HTR-8/SVneo (cell line): ENCODE data around the gene TENM3.

Source experiments
- DNase-seq: peaks from one replicate; pipeline ENCODE4 v3.0.0; 2011; ENCODE audit warnings: low spot score, mixed read lengths; ENCODE audit not compliant: insufficient read length
- FAIRE-seq: peaks from 2 replicates; lab custom pipeline; 2011; peaks lifted over from hg19 to GRCh38; lab: Jason Lieb, UNC

Gene TENM3

GRCh38 chr4:182697094-182697493 is 453.9 kb downstream of the TENM3 start:
- DNase-seq, result no peak
- FAIRE-seq, result no peak

- FAIRE-seq (no peak), DNase-seq (no peak)
Measured at GRCh38 chr4:182698212-182698611, 455.0 kb downstream of the TENM3 start.

GRCh38 chr4:182699201-182699600 is 456.0 kb downstream of the TENM3 start:
- no peak for FAIRE-seq
- DNase-seq, result no peak

GRCh38 chr4:182699795-182700194 is 456.6 kb downstream of the TENM3 start:
- FAIRE-seq, result no peak
- no peak for DNase-seq

- DNase-seq, result no peak
- no peak for FAIRE-seq
Measured at GRCh38 chr4:182700362-182701160, 457.4 kb downstream of the TENM3 start.

GRCh38 chr4:182704077-182704476 is 460.9 kb downstream of the TENM3 start:
- no peak for DNase-seq
- FAIRE-seq, result no peak

GRCh38 chr4:182704948-182705347 is 461.7 kb downstream of the TENM3 start:
- FAIRE-seq (no peak), DNase-seq (no peak)

GRCh38 chr4:182705389-182705788 is 462.2 kb downstream of the TENM3 start:
- no peak for FAIRE-seq
- no peak for DNase-seq

GRCh38 chr4:182711211-182711610 is 468.0 kb downstream of the TENM3 start:
- FAIRE-seq, result no peak
- no peak for DNase-seq

GRCh38 chr4:182715548-182715947 is 472.3 kb downstream of the TENM3 start:
- no peak for FAIRE-seq
- no peak for DNase-seq

- DNase-seq, result no peak
Measured at GRCh38 chr4:182716192-182716591, 473.0 kb downstream of the TENM3 start.

GRCh38 chr4:182717788-182718583 is 474.8 kb downstream of the TENM3 start:
- no peak for DNase-seq
- FAIRE-seq, result no peak

More at GRCh38 chr4:182716192-182716591, 473.0 kb downstream of the TENM3 start:
- no peak for FAIRE-seq

- FAIRE-seq, result peak; percentile 68
- peak; percentile 59 for DNase-seq
Measured at GRCh38 chr4:182724414-182724813, 481.2 kb downstream of the TENM3 start.

GRCh38 chr4:182729516-182729915 is 486.3 kb downstream of the TENM3 start:
- DNase-seq, result no peak
- no peak for FAIRE-seq

GRCh38 chr4:182730791-182731190 is 487.6 kb downstream of the TENM3 start:
- DNase-seq (no peak), FAIRE-seq (peak; percentile 28)

- DNase-seq (no peak), FAIRE-seq (no peak)
Measured at GRCh38 chr4:182736207-182736606, 493.0 kb downstream of the TENM3 start.

GRCh38 chr4:182738283-182739047 is 495.3 kb downstream of the TENM3 start:
- DNase-seq (no peak), FAIRE-seq (peak; percentile 16)

- DNase-seq (no peak), FAIRE-seq (no peak)
Measured at GRCh38 chr4:182740256-182740655, 497.1 kb downstream of the TENM3 start.

- FAIRE-seq, result no peak
- no peak for DNase-seq
Measured at GRCh38 chr4:182741054-182741453, 497.9 kb downstream of the TENM3 start.

GRCh38 chr4:182741914-182742313 is 498.7 kb downstream of the TENM3 start:
- FAIRE-seq, result no peak

GRCh38 chr4:182743815-182744214 is 500.6 kb downstream of the TENM3 start:
- FAIRE-seq (no peak), DNase-seq (no peak)

More at GRCh38 chr4:182741914-182742313, 498.7 kb downstream of the TENM3 start:
- DNase-seq, result no peak
